ENCODE measurements around the gene TAX1BP3. TPM values are rescaled to one million over a fixed set of nuclear protein-coding genes. Genes with fewer than 3 reads are reported as not detected.

TAX1BP3 gene
- total and polyA plus RNA-seq, 9 of the 15 experiments (the other 6 are each of a cell fraction or from before 2014, with no cell fraction given): 0.99 to 14.5 (median 6.2) TPM

DNA sequence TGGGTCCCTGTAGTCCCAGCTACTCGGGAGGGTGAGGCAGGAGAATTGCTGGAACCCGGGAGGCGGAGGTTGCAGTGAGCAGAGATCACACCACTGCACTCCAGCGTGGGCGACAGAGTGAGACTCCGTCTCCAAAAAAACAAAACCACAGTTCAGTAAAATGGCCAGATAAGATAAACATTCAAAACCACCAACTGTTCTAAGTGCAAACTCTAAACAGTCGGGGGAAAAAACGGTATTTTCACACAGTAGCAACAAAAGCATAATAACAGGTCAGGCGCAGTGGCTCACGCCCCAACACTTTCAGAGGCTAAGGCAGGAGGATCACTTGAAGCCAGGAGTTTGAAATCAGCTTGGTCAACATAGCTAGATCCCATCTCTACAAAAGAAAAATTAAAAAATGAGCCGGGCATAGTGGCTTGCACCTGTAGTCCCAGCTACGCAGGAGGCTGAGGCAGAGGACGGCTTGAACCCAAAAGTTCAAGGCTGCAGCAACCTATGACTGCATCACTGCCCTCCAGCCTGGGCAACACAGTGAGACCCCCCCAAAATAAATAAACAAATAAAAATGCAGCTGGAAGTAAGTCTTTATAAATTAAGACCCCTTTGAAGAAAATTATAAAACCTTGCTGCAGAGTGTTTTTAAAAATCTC, 44.6 kb upstream of the TAX1BP3 start (continued):
- TF ChIP-seq LEF1 (IDR thresholded peaks at IDR 0.05): peak; percentile 63; the same call in 1 of the 2 replicates
- TF ChIP-seq CCNT2 (IDR thresholded peaks at IDR 0.05; ENCODE audit: borderline replicate concordance, extremely low read depth, insufficient read length, low read depth, low read length): no peak
- TF ChIP-seq SMARCA4 (IDR thresholded peaks at IDR 0.05): peak; percentile 74
- no peak for TF ChIP-seq ESRRB (CRISPR knock-in tag; IDR thresholded peaks at IDR 0.05; ENCODE audit: borderline replicate concordance)
- no peak for TF ChIP-seq CBX8 (IDR thresholded peaks at IDR 0.05; ENCODE audit: borderline replicate concordance, extremely low read depth, low read depth, low read length, poor library complexity, severe bottlenecking)
- no peak for TF ChIP-seq GTF3C2 (IDR thresholded peaks at IDR 0.05; ENCODE audit: borderline replicate concordance, extremely low read depth, insufficient read length)
- TF ChIP-seq TAF15 (IDR thresholded peaks at IDR 0.05; ENCODE audit: low read depth, low read length): no peak
- TF ChIP-seq NR2F6 (CRISPR knock-in tag; IDR thresholded peaks at IDR 0.05): no peak
- TF ChIP-seq, protein P1, sequence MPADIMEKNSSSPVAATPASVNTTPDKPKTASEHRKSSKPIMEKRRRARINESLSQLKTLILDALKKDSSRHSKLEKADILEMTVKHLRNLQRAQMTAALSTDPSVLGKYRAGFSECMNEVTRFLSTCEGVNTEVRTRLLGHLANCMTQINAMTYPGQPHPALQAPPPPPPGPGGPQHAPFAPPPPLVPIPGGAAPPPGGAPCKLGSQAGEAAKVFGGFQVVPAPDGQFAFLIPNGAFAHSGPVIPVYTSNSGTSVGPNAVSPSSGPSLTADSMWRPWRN (IDR thresholded peaks at IDR 0.05; ENCODE audit: low read depth): 0 out of 2 replicates have a peak, but pooled peaks have one; percentile 37
- TF ChIP-seq DIDO1 (tag; IDR thresholded peaks at IDR 0.05; ENCODE audit: low read depth): no peak
- TF ChIP-seq, protein P2, sequence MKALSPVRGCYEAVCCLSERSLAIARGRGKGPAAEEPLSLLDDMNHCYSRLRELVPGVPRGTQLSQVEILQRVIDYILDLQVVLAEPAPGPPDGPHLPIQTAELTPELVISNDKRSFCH (CRISPR knock-in tag; IDR thresholded peaks at IDR 0.05): no peak
- TF ChIP-seq, protein P2 (tag; IDR thresholded peaks at IDR 0.05): no peak
- no peak for TF ChIP-seq POLR3A (IDR thresholded peaks at IDR 0.05; ENCODE audit: borderline replicate concordance, extremely low read depth, insufficient read depth, insufficient read length)
- no peak for TF ChIP-seq FIP1L1 (IDR thresholded peaks at IDR 0.05; ENCODE audit: low read depth, low read length, poor library complexity, severe bottlenecking)
- no peak for TF ChIP-seq MCM2 (IDR thresholded peaks at IDR 0.05; ENCODE audit: low read depth)
- peak; percentile 52; the same call in 1 of the 2 replicates for TF ChIP-seq FOXM1 (IDR thresholded peaks at IDR 0.05; ENCODE audit: low read depth)
- no peak for TF ChIP-seq FOXM1 (CRISPR knock-in tag; IDR thresholded peaks at IDR 0.05; ENCODE audit: low read depth)
- no peak for TF ChIP-seq TBL1XR1 (IDR thresholded peaks at IDR 0.05; ENCODE audit: low read length in 2 of 2)
- TF ChIP-seq, protein P3, sequence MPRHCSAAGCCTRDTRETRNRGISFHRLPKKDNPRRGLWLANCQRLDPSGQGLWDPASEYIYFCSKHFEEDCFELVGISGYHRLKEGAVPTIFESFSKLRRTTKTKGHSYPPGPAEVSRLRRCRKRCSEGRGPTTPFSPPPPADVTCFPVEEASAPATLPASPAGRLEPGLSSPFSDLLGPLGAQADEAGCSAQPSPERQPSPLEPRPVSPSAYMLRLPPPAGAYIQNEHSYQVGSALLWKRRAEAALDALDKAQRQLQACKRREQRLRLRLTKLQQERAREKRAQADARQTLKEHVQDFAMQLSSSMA (CRISPR knock-in tag; IDR thresholded peaks at IDR 0.05): no peak
- TF ChIP-seq POLR2A (conservative IDR thresholded peaks at IDR 0.05): no peak
- TF ChIP-seq, protein P4, sequence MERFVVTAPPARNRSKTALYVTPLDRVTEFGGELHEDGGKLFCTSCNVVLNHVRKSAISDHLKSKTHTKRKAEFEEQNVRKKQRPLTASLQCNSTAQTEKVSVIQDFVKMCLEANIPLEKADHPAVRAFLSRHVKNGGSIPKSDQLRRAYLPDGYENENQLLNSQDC (CRISPR knock-in tag; IDR thresholded peaks at IDR 0.05): no peak
- TF ChIP-seq ZNF76 (CRISPR knock-in tag; IDR thresholded peaks at IDR 0.05; ENCODE audit: borderline replicate concordance): no peak
- no peak for TF ChIP-seq ZNF174 (CRISPR knock-in tag; IDR thresholded peaks at IDR 0.05)

Measured in K562 (cell line).